ENCODE measurements around the gene MME. TPM values are rescaled to one million over a fixed set of nuclear protein-coding genes. Genes with fewer than 3 reads are reported as not detected.

The MME gene
- total and polyA plus RNA-seq, 8 donors, result under 0.01 to 49.4 (median 2.0) TPM; not detected in 1

GRCh38 chr3:155075200-155075599, 4.9 kb upstream of the MME start:
- Histone ChIP-seq H3K4me1 (peaks cover 7 to 17% (median 16%) of the 10 kb centered on the region in 4 donors), H3K4me3 (no peak overlapping the region), H3K36me3 (no peaks in the 10 kb centered on the region), H3K27me3 (peaks cover 0 to 29% (median 13%) of the 10 kb centered on the region in 3 donors), H3K9me3 (peaks cover 0 to 15% (median 2%) of the 10 kb centered on the region in 4 donors), H3K27ac (no peak overlapping the region)
- TF ChIP-seq POLR2AphosphoS5 (IDR thresholded peaks at IDR 0.05) (no peak), POLR2A (IDR thresholded peaks at IDR 0.05) (no peak), CTCF (IDR thresholded peaks at IDR 0.05) (no peak), EP300 (IDR thresholded peaks at IDR 0.05) (no peak)
- intact Hi-C loops (cut with DNase I; ENCODE audit: low total_unique reads), result no loop called here
- no peak for DNase-seq

- 88 to 95% (median 92%) methylated on average over 4 of the region's 4 CpGs for WGBS, 5 donors
Observed at GRCh38 chr3:155076888-155077287, 3.2 kb upstream of the MME start.

GRCh38 chr3:155078711-155079467, 1.2 kb upstream of the MME start:
- WGBS, 5 donors, result 7 to 9% (median 8%) methylated on average over 18 of the region's 18 CpGs
- H3K36me3 ChIP-seq, result no peaks in the 10 kb centered on the region
- peak in 1 of 2 donors; percentile 18 for DNase-seq
- peaks cover 8 to 26% (median 21%) of the 10 kb centered on the region in 4 donors for H3K4me1 ChIP-seq
- peak overlapping the region; percentile 44 to 79 (median 62) for H3K4me3 ChIP-seq
- intact Hi-C loops (cut with DNase I; ENCODE audit: low total_unique reads), result no loop called here
- H3K9me3 ChIP-seq, result peaks cover 0 to 15% (median 2%) of the 10 kb centered on the region in 4 donors
- H3K27ac ChIP-seq, result no peak overlapping the region
- peaks cover 0 to 46% (median 15%) of the 10 kb centered on the region in 3 donors for H3K27me3 ChIP-seq
- TF ChIP-seq CTCF (IDR thresholded peaks at IDR 0.05), result no peak
- no peak for TF ChIP-seq POLR2AphosphoS5 (IDR thresholded peaks at IDR 0.05)
- no peak for TF ChIP-seq POLR2A (IDR thresholded peaks at IDR 0.05)
- TF ChIP-seq EP300 (IDR thresholded peaks at IDR 0.05), result no peak

More at GRCh38 chr3:155076888-155077287, 3.2 kb upstream of the MME start:
- Histone ChIP-seq H3K4me1 (peaks cover 8 to 26% (median 21%) of the 10 kb centered on the region in 4 donors), H3K9me3 (peaks cover 0 to 15% (median 2%) of the 10 kb centered on the region in 4 donors), H3K36me3 (no peaks in the 10 kb centered on the region), H3K27ac (no peak overlapping the region), H3K27me3 (peaks cover 0 to 41% (median 15%) of the 10 kb centered on the region in 3 donors), H3K4me3 (no peak overlapping the region)
- intact Hi-C loops (cut with DNase I; ENCODE audit: low total_unique reads), result no loop called here
- no peak for TF ChIP-seq POLR2A (IDR thresholded peaks at IDR 0.05)
- no peak for TF ChIP-seq CTCF (IDR thresholded peaks at IDR 0.05)
- no peak for TF ChIP-seq POLR2AphosphoS5 (IDR thresholded peaks at IDR 0.05)
- TF ChIP-seq EP300 (IDR thresholded peaks at IDR 0.05), result no peak
- no peak for DNase-seq

GRCh38 chr3:155079468-155079745, 712 bp upstream of the MME start:
- peaks cover 0 to 15% (median 2%) of the 10 kb centered on the region in 4 donors for H3K9me3 ChIP-seq
- no peak for DNase-seq
- peaks cover 8 to 26% (median 21%) of the 10 kb centered on the region in 4 donors for H3K4me1 ChIP-seq
- peak overlapping the region in 1 of 5 donors; percentile 28 for H3K27ac ChIP-seq
- WGBS, 5 donors, result 0 to 6% (median 2%) methylated on average over 10 to 20 of the region's 21 CpGs
- H3K4me3 ChIP-seq, result peak overlapping the region; percentile 44 to 79 (median 62)
- intact Hi-C loops (cut with DNase I; ENCODE audit: low total_unique reads), result no loop called here
- peaks cover 0 to 46% (median 15%) of the 10 kb centered on the region in 3 donors for H3K27me3 ChIP-seq
- TF ChIP-seq POLR2A (IDR thresholded peaks at IDR 0.05) (no peak), EP300 (IDR thresholded peaks at IDR 0.05) (no peak), POLR2AphosphoS5 (IDR thresholded peaks at IDR 0.05) (no peak), CTCF (IDR thresholded peaks at IDR 0.05) (no peak)
- no peaks in the 10 kb centered on the region for H3K36me3 ChIP-seq
